HG03039 (cell line): Measurements from ENCODE around the gene GFOD1.
"Not testable (repeated sequence)": the region's sequence is repeated elsewhere in the genome, so short reads cannot be mapped to it uniquely, and the experiment has no call there.

Source experiments
- ATAC-seq: cut with Tn5 transposase; IDR thresholded peaks from one replicate; pipeline ENCODE4 v1.9.1; 2021; ENCODE audit warnings: mild to moderate bottlenecking, moderate library complexity; ENCODE audit not compliant: unreplicated experiment

GFOD1 gene

GRCh38 chr6:13331516-13332348 is 155.7 kb downstream of the GFOD1 start:
- no peak for ATAC-seq

GRCh38 chr6:13328875-13329183 is 158.6 kb downstream of the GFOD1 start:
- ATAC-seq, result no peak

GRCh38 chr6:13328076-13328874 is 159.1 kb downstream of the GFOD1 start, which contains the start of gene TBC1D7:
Gene TBC1D7 (minus strand): TSS chr6:13328537. CDS start chr6:13326898, 1,639 bp downstream.
- peak; percentile 92 for ATAC-seq

GRCh38 chr6:13327691-13328075 is 159.7 kb downstream of the GFOD1 start:
- no peak for ATAC-seq

GRCh38 chr6:13326031-13326586 is 161.3 kb downstream of the GFOD1 start:
- not testable (repeated sequence) for ATAC-seq

- ATAC-seq, result no peak
These were observed 167.4 kb downstream of the GFOD1 start for GRCh38 chr6:13319891-13320564.

- no peak for ATAC-seq
These were observed 168.6 kb downstream of the GFOD1 start for GRCh38 chr6:13318821-13319220.

- no peak for ATAC-seq
These were observed 171.5 kb downstream of the GFOD1 start for GRCh38 chr6:13315896-13316295.

- no peak for ATAC-seq
These were observed 172.6 kb downstream of the GFOD1 start for GRCh38 chr6:13314806-13315205.

GRCh38 chr6:13311155-13311554 is 176.2 kb downstream of the GFOD1 start:
- no peak for ATAC-seq

- ATAC-seq, result no peak
These were observed 179.1 kb downstream of the GFOD1 start for GRCh38 chr6:13308332-13308731.
